Natural killer cell treated with Interleukin-12 subunit alpha and Interleukin-12 subunit beta and Interleukin-15 and Interleukin-18, amount 100 ng/mL, for 72 hours (primary cell): ENCODE data around the gene RNU1-3. TPM values are rescaled to one million over a fixed set of nuclear protein-coding genes. Genes with fewer than 3 reads are reported as not detected.

Source experiments
- ATAC-seq, 2 donors: fragments of 150-1000 bp; cut with Tn5 transposase in 1 of 2; sonication (Bioruptor Pico), chemical (Tn5 transposase) in 1 of 2; 2 replicates each; pipeline ENCODE4 v1.10.0; 2021
- DNase-seq: peaks from one replicate; pipeline ENCODE4 v3.0.0; 2022; ENCODE audit warnings: low spot score
- H3K27ac Mint-ChIP-seq, 2 donors: 1 replicate in 1 of 2; 2 replicates in 1 of 2; pipeline ENCODE4 v1.8.0; 2022; ENCODE audit warnings: mixed read lengths in 2 of 2, mild to moderate bottlenecking in 1 of 2, moderate library complexity in 1 of 2
- H3K27me3 Mint-ChIP-seq, 2 donors: 1 replicate in 1 of 2; 2 replicates in 1 of 2; pipeline ENCODE4 v1.8.0; 2022; ENCODE audit warnings: mixed read lengths in 2 of 2
- H3K36me3 Mint-ChIP-seq: one replicate; pipeline ENCODE4 v1.8.0; 2022; ENCODE audit warnings: mixed read lengths
- H3K4me1 Mint-ChIP-seq, 2 donors: 1 replicate in 1 of 2; 2 replicates in 1 of 2; pipeline ENCODE4 v1.8.0; 2022; ENCODE audit warnings: low read depth in 2 of 2, mixed read lengths in 2 of 2, mild to moderate bottlenecking in 1 of 2
- H3K4me3 Mint-ChIP-seq: one replicate; pipeline ENCODE4 v1.8.0; 2022; ENCODE audit warnings: mixed read lengths
- H3K9me3 Mint-ChIP-seq: 2 replicates; pipeline ENCODE4 v1.8.0; 2022; ENCODE audit warnings: mixed read lengths
- total RNA-seq, 2 donors: library from RNA; stranded (reverse); gene quantifications; one replicate each; pipeline ENCODE4 v1.2.3, GENCODE V29; 2022

Gene RNU1-3
- total RNA-seq, 2 donors from 2014 or later: 1,591 to 3,879 TPM

DNA sequence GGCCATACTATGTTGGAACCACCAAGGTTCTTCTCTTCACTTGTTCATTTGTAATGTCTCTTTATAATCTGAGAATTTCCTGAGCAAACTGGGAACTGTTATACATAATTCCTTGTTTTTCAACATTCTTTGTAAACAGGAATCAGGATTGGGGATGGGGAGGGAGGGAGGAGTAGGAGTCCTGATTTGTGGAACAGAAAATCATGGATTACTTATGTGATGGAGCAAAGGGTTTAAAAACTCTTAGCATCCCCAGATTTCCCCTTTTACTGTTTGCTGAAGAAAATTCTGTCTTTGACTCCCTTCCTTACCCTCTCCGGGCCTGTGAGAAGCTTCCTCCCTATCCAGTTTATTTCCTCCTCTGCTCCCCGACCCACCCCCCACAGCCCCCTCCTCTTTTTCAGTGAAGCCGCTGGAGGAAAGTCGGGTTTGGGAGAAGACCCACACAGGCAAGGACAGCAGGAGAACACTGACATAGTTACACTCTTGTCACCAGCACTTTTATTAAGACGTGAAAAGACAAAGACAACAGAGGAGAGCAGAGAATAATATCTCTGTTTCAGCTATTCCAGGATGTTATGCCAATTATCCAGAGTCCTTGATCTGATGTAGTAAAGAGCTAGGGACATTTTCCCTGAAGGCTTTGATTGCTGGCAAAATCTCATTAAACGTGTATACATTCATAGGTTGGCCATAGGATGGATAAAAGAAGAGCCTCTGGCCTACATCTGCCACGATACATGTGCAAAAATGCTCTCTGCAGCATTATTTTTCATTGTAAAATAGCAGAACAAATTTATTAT is 48.8 kb downstream of the RNU1-3 start:
- Mint-ChIP-seq H3K4me1 (no peaks in the 10 kb centered on the region), H3K27ac (no peak overlapping the region), H3K36me3 (no peaks in the 10 kb centered on the region), H3K9me3 (no peaks in the 10 kb centered on the region), H3K4me3 (no peak overlapping the region), H3K27me3 (no peaks in the 10 kb centered on the region)
- ATAC-seq (no peak), DNase-seq (peak; percentile 31)

DNA sequence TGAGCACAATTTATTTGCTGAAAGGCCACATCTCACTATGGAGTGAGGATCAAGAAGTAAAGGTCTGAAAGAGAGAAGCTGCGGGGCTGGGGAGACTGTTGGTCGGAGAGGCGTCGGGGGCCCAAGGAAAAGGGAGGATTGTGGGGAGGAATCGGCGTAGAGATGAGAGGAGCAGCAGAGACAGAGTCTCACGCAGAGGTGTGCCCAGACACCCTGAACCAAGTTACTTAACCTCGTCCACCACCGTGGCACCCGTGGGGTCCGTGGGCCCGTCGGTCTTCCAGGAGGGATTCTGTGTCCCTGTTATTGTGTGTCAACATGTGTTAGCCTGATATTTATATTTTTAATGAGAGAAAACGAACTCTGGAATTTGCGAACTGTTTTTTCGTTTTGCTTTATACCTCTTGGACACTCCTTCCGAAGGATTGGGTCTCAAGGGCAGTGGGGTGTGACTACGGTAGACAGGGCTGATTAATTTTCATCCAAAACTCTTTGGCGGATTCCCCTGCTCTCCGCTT is 49.6 kb downstream of the RNU1-3 start:
- Mint-ChIP-seq H3K27ac (no peak overlapping the region), H3K4me3 (no peak overlapping the region), H3K4me1 (no peaks in the 10 kb centered on the region), H3K27me3 (no peaks in the 10 kb centered on the region), H3K36me3 (no peaks in the 10 kb centered on the region), H3K9me3 (no peaks in the 10 kb centered on the region)
- peak; percentile 56 for DNase-seq
- ATAC-seq: no peak

Other genes starting within 250 kb of the RNU1-3 start
- not detected for gene SPATA21, start 229.5 kb downstream of the RNU1-3 start, total RNA-seq
- gene NECAP2, start 226.2 kb downstream of the RNU1-3 start, total RNA-seq: 10 to 100 TPM; 72.0 to 95.4 TPM
- 1,000 to 10,000 TPM; 1,591 to 3,879 TPM for gene RNU1-1, start 152.7 kb downstream of the RNU1-3 start, total RNA-seq
- 10 to 100 TPM in 1 of 2 donors, 1 to 10 TPM in 1; 6.3 to 10.0 TPM for gene NBPF1, start 53.4 kb downstream of the RNU1-3 start, total RNA-seq
- gene RNU1-4, start 73.6 kb upstream of the RNU1-3 start, total RNA-seq: 1,000 to 10,000 TPM; 1,591 to 3,879 TPM
- 1,000 to 10,000 TPM; 1,591 to 3,879 TPM for gene RNU1-2, start 229.0 kb upstream of the RNU1-3 start, total RNA-seq